Kidney epithelial cell (primary cell): Measurements from ENCODE around the gene VDAC1. TPM values are rescaled to one million over a fixed set of nuclear protein-coding genes. Genes with fewer than 3 reads are reported as not detected.

Experiments used
- DNase-seq: peaks from one replicate; pipeline ENCODE4 v3.0.0-alpha.2; 2010; ENCODE audit warnings: low read depth
- H3K27me3 ChIP-seq: 2 replicates; pipeline ENCODE4 v1.6.0; 2011; ENCODE audit warnings: low read length; ENCODE audit not compliant: control insufficient read depth, insufficient read depth
- H3K36me3 ChIP-seq: 2 replicates; pipeline ENCODE4 v1.5.1; 2011; ENCODE audit warnings: low read length; ENCODE audit not compliant: control insufficient read depth, insufficient read depth
- H3K4me3 ChIP-seq: 2 replicates; pipeline ENCODE4 v1.5.1; 2011; ENCODE audit warnings: low read depth, mild to moderate bottlenecking, control low read depth, low read length
- CTCF ChIP-seq: IDR thresholded peaks from 2 replicates; pipeline ENCODE4 v1.5.1; 2011; ENCODE audit warnings: mild to moderate bottlenecking, moderate library complexity, low read length, control low read depth, inconsistent platforms; ENCODE audit not compliant: insufficient read depth, poor library complexity, severe bottlenecking
- total RNA-seq: library from RNA; depleted of rRNA; stranded (reverse); fragments of >200 nt; gene quantifications from 2 replicates; pipeline ENCODE4 v1.2.3, GENCODE V29; 2015

The VDAC1 gene
- total RNA-seq, 1 donor from 2014 or later: 238 TPM

- no peak for TF ChIP-seq CTCF
- Histone ChIP-seq H3K36me3 (no peaks in the 10 kb centered on the region), H3K27me3 (no peaks in the 10 kb centered on the region), H3K4me3 (no peak overlapping the region)
- no peak for DNase-seq
Observed at GRCh38 chr5:134006115-134006514, 1.3 kb upstream of the VDAC1 start.

GRCh38 chr5:134005417-134006061 is 764 bp upstream of the VDAC1 start:
- Histone ChIP-seq H3K27me3 (no peaks in the 10 kb centered on the region), H3K36me3 (no peaks in the 10 kb centered on the region), H3K4me3 (peak overlapping the region; percentile 65)
- no peak for TF ChIP-seq CTCF
- DNase-seq: no peak

GRCh38 chr5:134003817-134004625 is 754 bp downstream of the VDAC1 start:
- TF ChIP-seq CTCF: no peak
- Histone ChIP-seq H3K27me3 (no peaks in the 10 kb centered on the region), H3K36me3 (no peaks in the 10 kb centered on the region), H3K4me3 (peak overlapping the region; percentile 65)
- no peak for DNase-seq

- Histone ChIP-seq H3K36me3 (no peaks in the 10 kb centered on the region), H3K4me3 (peak overlapping the region; percentile 65), H3K27me3 (no peaks in the 10 kb centered on the region)
- no peak for TF ChIP-seq CTCF
- DNase-seq: no peak
Observed at GRCh38 chr5:134003064-134003816, 1.5 kb downstream of the VDAC1 start.

GRCh38 chr5:134001938-134002731 is 2.6 kb downstream of the VDAC1 start:
- no peaks in the 10 kb centered on the region for H3K27me3 ChIP-seq
- TF ChIP-seq CTCF: no peak
- no peaks in the 10 kb centered on the region for H3K36me3 ChIP-seq
- no peak overlapping the region for H3K4me3 ChIP-seq
- DNase-seq: no peak
